Measurements from ENCODE around the gene SRP68.

GRCh38 chr17:76076146-76076764 is 3.9 kb upstream of the SRP68 start:
- TF ChIP-seq CTCF (IDR thresholded peaks at IDR 0.05; ENCODE audit: low read depth, low read length, missing input control): no peak
- no peak for TF ChIP-seq TAF1 (conservative IDR thresholded peaks at IDR 0.05)
- no peak for TF ChIP-seq HNF4A (conservative IDR thresholded peaks at IDR 0.05)
- TF ChIP-seq JUND (IDR thresholded peaks at IDR 0.05): no peak
- no peak for TF ChIP-seq REST (IDR thresholded peaks at IDR 0.05)
- no peak for TF ChIP-seq RAD21 (IDR thresholded peaks at IDR 0.05)
- no peak for TF ChIP-seq MAX (IDR thresholded peaks at IDR 0.05)
- no peak for TF ChIP-seq GABPA (IDR thresholded peaks at IDR 0.05 in 1 of 2, conservative IDR thresholded peaks at IDR 0.05 in 1 of 2)
- no peak for TF ChIP-seq SP1 (IDR thresholded peaks at IDR 0.05)
